ENCODE results near the gene PALM.

DNA sequence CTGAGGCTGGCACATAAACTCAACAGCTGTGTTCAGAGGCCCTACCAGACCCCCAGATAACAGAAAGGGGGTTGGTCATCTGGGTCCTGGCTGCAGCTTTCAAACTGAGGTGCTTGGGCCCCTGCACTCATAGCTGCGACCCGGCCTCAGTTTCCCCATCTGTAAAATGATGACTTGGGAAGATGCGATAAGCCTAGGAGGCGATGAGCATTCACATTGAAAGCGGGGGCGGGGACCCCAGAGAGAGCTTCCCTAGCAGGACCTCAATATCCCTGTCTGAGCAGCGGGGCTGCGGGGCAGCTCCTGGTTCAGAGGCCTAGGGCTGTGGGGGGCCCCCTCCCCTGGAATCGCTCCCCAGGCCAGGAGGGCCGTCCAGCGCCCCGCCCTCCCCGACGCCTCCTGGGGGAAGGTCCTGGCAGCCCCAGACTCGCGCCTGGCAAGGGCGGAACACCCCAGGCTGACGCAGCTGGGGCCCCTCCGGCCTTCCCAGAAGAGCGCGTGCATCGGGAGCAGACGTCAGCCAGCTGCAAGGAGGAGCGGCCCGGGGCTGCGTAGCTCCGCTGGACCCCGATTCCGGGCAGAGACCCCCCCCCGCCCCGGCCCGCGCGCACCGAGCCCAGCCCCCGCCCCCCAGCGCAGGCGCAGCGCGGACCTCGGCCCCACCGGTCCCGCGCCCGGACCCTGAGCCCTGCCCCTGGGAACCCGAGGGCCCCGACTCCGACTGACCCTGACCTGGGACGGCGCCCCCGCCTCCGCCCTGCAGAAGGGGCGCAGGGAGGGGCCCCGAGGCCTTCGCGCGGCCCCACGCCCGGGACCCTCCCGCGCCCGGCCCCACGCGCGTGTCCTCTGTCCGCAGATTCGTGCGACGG, 29.1 kb upstream of the PALM start:
- TF ChIP-seq, protein P1, sequence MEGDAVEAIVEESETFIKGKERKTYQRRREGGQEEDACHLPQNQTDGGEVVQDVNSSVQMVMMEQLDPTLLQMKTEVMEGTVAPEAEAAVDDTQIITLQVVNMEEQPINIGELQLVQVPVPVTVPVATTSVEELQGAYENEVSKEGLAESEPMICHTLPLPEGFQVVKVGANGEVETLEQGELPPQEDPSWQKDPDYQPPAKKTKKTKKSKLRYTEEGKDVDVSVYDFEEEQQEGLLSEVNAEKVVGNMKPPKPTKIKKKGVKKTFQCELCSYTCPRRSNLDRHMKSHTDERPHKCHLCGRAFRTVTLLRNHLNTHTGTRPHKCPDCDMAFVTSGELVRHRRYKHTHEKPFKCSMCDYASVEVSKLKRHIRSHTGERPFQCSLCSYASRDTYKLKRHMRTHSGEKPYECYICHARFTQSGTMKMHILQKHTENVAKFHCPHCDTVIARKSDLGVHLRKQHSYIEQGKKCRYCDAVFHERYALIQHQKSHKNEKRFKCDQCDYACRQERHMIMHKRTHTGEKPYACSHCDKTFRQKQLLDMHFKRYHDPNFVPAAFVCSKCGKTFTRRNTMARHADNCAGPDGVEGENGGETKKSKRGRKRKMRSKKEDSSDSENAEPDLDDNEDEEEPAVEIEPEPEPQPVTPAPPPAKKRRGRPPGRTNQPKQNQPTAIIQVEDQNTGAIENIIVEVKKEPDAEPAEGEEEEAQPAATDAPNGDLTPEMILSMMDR (conservative IDR thresholded peaks at IDR 0.05; ENCODE audit: low read depth, low read length), result no peak
- TF ChIP-seq EZH2 (IDR thresholded peaks at IDR 0.05; ENCODE audit: low read length, unreplicated experiment) (no peak), EZH2phosphoT487 (IDR thresholded peaks at IDR 0.05; ENCODE audit: borderline replicate concordance, low read length) (no peak)

Measured in PC-3 (cell line).